Effector memory CD4-positive, alpha-beta T cell (primary cell): Measurements from ENCODE around the gene LOX.
"Not testable (repeated sequence)": the region's sequence is repeated elsewhere in the genome, so short reads cannot be mapped to it uniquely, and the experiment has no call there.

Source experiments
- DNase-seq, 3 donors: peaks; one replicate each; pipeline ENCODE4 v3.0.0-alpha.2; 2020
- H3K27ac ChIP-seq: 2 replicates; pipeline ENCODE4 v1.7.0; 2013; ENCODE audit warnings: mild to moderate bottlenecking, low read length, moderate library complexity; ENCODE audit not compliant: insufficient read depth, poor library complexity, severe bottlenecking
- H3K27me3 ChIP-seq: replicated peaks from 2 replicates; pipeline ENCODE4 v1.7.0; 2013; ENCODE audit warnings: mild to moderate bottlenecking, low read length; ENCODE audit not compliant: insufficient read depth, control insufficient read depth, poor library complexity, severe bottlenecking
- H3K36me3 ChIP-seq: 2 replicates; pipeline ENCODE4 v1.7.0; 2013; ENCODE audit warnings: mild to moderate bottlenecking, low read length, moderate library complexity; ENCODE audit not compliant: control insufficient read depth, insufficient read depth
- H3K4me1 ChIP-seq: 2 replicates; pipeline ENCODE4 v1.7.0; 2013; ENCODE audit warnings: low read length, mild to moderate bottlenecking; ENCODE audit not compliant: control insufficient read depth, insufficient read depth, poor library complexity, severe bottlenecking
- H3K4me3 ChIP-seq: 2 replicates; pipeline ENCODE4 v1.7.0; 2013; ENCODE audit warnings: low read length, low read depth, mild to moderate bottlenecking; ENCODE audit not compliant: insufficient read depth, poor library complexity, severe bottlenecking
- H3K9me3 ChIP-seq: 2 replicates; pipeline ENCODE4 v1.7.0; 2013; ENCODE audit warnings: mild to moderate bottlenecking, low read length, moderate library complexity; ENCODE audit not compliant: control insufficient read depth

LOX gene

DNA sequence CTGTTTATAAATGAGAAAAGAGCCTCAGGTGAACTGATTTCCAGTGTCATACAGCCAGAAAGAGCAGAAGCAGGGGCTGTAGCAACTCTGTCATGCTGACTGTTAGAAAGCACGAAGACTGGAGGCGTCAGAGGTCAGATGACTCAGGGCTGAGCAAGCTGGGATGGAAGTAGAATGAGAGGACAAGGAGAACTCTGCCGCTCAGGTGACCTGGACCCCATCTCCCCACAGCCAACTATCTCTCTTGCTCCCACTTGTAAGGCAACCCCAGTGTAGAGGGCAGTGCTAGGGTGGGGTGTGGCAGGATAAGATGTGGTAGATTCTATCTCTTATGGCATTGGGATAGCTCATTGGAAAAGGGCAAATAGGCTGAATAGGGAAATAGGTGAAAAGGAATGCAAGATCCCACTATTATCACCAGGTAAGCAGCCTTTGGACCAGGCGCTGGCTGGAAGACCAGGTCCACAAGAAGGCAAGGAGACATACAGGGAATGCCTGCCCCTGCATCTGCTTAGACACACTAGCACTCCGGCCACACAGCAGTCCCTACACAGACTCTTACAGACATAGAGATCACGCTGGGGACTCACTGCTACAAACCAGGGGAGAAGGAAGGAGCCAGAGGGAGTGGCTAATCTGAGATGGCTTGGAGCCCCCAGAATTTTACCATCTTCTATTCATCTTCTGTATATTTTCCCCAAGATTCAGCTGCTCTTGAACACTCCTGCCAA lies 21.2 kb upstream of the LOX start:
- DNase-seq = no peak
- Histone ChIP-seq H3K4me1 (no peaks in the 10 kb centered on the region), H3K27me3 (no peaks in the 10 kb centered on the region), H3K4me3 (no peak overlapping the region), H3K9me3 (no peaks in the 10 kb centered on the region), H3K36me3 (no peaks in the 10 kb centered on the region), H3K27ac (no peak overlapping the region)

DNA sequence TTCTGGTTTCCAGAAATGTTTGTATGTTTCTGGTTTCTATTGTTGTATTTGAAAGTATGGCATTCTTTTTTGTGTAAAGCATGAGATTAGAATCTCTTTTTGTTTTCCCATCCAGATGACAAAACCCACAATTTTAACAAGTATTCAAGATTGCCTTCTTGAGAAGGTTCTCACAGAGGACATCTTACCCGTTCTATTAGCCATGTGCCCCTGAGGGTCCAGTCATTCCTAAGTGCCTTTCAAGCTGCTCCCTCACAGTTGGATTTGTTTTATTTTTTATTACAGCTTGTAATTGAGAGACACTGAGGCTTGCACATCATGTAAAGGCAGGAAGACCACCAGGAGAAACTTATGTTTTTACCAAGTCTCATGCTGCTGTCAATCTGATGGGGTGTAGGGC lies 19.3 kb upstream of the LOX start:
- Histone ChIP-seq H3K36me3 (no peaks in the 10 kb centered on the region), H3K4me3 (no peak overlapping the region), H3K4me1 (no peaks in the 10 kb centered on the region), H3K27me3 (no peaks in the 10 kb centered on the region), H3K27ac (no peak overlapping the region), H3K9me3 (no peaks in the 10 kb centered on the region)
- no peak for DNase-seq

DNA sequence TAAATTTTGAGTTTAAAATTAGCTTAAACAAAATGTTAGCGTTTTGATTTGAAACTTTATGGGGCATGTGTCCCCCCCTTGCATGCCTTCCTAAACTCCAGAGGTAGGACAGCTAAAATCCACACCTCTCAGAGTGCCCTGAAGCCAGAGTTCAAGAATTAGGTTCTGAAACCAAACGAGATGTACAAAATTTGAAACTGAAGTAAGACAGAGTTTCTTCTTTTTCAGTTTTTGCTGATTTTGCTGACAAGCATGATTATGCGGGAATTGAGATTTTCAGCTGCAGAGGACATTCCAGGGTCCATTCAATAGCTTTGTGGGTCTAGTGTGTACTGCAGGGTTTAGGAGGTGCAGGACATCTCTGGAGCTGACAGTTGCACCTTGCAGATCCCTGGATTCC lies 17.1 kb upstream of the LOX start:
- no peak for DNase-seq
- Histone ChIP-seq H3K4me3 (no peak overlapping the region), H3K27me3 (no peaks in the 10 kb centered on the region), H3K27ac (no peak overlapping the region), H3K4me1 (no peaks in the 10 kb centered on the region), H3K36me3 (no peaks in the 10 kb centered on the region), H3K9me3 (no peaks in the 10 kb centered on the region)

DNA sequence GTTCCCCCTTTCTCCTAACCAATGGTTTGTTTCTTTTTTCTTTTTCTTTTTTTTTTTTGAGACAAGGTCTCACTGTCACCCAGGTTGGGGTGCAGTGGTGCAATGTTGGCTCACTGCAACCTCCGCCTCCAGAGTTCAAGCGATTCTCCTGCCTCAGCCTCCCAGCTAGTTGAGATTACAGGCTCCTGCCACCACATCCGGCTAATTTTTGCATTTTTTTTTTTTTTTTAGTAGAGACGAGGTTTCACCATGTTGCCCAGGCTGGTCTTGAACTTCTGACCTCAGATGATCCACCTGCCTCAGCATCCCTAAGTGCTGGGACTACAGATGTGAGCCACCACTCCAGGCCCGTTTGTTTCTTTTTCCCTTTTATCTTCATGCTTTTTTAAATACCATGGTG lies 16.2 kb upstream of the LOX start:
- not testable (repeated sequence) for H3K4me3 ChIP-seq, H3K27ac ChIP-seq, H3K4me1 ChIP-seq, H3K36me3 ChIP-seq, H3K27me3 ChIP-seq, H3K9me3 ChIP-seq, DNase-seq

DNA sequence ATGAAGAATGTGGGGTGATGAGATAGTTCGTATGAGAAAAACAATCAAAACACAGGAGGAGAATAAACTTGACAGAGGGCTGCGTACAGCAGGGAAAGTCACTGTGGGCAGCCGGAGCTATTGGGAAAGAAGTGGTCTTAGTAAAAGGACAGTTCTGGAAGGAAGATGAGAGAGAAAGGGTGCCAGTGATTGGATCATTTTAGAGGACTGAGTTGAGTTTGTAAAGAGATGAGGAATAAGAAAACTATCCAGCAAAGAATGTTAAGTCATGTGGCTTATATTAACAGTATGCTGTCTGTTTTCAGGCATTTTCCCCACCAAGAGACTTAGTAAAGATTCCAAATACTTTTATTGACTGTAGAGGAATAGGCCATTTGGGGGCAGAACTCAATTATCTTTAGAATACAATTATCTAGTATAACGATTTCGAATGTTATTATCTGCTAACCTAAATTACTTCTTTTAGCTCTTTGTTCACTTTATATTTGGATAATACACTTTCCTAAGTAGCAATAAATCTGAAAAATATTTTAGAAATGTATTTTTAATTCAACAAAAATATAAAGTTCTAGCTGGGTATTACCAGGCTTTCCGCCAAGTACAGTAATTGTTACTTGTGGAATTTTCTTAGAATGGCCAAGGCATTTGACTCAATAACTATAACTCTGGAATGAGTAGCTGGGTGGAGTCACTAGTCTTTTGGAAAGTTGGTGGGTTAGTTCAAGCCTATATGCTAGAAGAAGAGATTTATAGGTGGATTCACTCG lies 15.5 kb upstream of the LOX start:
- no peaks in the 10 kb centered on the region for H3K36me3 ChIP-seq
- no peaks in the 10 kb centered on the region for H3K4me1 ChIP-seq
- H3K27ac ChIP-seq = no peak overlapping the region
- no peak for DNase-seq
- H3K27me3 ChIP-seq = no peaks in the 10 kb centered on the region
- H3K4me3 ChIP-seq = no peak overlapping the region
- H3K9me3 ChIP-seq = no peaks in the 10 kb centered on the region

DNA sequence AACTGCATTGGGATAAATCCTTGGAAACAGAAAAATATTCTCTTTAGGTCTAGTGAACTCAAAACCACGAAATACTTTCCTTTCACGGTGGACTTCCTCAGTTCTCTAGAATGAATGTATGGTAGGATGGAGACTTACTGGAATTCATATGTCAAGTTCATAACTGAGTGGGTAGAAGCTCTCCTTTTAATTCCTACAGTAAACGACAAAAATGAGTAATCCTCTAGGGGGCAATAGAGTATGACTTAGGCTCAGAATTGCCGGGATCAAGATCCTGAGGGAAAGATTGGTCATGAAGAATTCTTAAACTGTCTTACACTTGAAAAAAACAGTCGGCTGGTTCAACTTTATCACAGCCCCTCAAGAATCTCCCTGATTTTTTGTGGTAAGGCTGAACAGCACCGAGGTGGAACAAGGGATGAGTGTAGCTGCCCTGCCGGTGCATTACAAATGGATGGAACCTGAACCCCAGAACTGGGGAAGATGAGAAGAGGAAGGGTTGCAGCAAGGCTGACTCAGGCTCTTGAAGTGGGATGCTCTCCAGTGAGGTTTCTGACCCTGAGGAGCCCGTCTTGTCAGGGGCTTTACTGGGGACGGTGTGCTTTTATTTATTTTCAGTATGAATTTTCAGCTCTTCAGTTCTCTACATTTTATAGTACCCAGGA lies 14.0 kb upstream of the LOX start:
- no peak for DNase-seq
- H3K27ac ChIP-seq = no peak overlapping the region
- no peak overlapping the region for H3K4me3 ChIP-seq

DNA sequence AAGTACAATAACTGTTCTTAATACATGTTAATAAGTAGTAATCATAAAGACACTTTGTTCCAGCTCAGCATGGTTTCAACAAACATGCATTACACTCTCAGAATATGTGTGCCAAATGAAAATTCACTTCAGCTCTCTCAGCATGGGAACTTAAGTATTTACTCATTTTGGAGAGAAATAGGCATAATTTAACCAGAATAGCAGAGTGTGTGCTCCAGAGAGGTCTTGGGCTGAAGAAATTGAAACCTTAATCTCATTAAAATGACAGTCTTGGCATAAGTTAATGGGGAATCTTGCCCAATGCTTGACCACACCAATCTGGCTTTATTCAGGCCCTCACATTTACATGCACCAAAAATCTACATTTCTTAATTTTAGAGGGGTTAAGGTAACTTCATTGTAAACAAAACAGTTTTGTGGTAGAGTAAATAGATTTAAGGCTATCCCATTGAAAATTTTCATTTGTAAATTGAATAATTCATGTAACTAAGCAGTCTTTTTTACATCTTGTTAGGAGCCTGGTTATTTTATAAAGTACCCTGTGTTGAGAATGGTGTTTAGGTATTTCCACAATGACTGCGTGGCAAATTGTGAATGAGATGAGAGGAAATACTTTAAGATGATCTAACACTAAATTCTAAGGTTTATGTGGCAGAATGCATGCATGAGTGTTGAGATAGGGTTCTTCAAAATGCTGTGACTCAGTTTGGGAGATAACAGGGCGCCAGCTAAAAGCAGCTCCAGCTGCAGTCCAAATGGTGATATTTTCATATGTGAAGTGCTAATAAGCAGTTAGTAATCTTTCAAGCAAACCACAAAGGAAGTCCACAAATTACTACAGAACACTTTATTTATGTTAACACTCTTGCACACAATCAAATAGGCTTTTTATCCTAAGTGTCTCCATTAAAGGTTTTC lies 11.3 kb upstream of the LOX start:
- Histone ChIP-seq H3K4me3 (no peak overlapping the region), H3K36me3 (no peaks in the 10 kb centered on the region), H3K4me1 (no peaks in the 10 kb centered on the region), H3K9me3 (no peaks in the 10 kb centered on the region), H3K27me3 (no peaks in the 10 kb centered on the region), H3K27ac (no peak overlapping the region)
- no peak for DNase-seq

More for the DNA sequence above, 14.0 kb upstream of the LOX start:
- no peaks in the 10 kb centered on the region for H3K9me3 ChIP-seq
- no peaks in the 10 kb centered on the region for H3K36me3 ChIP-seq
- H3K4me1 ChIP-seq = no peaks in the 10 kb centered on the region
- H3K27me3 ChIP-seq = no peaks in the 10 kb centered on the region

DNA sequence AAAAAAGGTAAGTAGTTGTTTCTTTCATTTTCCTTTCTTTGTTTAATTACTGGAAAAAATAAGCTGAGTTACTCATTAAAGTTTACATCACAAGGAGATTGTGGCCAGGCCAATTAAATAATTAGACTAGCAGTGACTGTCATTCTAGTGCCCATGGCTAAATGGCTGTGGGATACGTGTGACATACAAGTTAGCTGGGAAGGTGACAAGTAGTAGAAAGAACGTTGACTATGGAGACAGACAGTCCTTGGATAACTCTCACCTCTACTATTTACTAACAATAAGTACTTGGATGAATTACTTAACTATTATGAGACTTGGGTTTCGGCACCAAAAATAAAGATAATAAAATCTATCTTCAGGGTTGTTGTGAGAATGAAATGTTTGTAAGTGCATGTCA lies 7.0 kb upstream of the LOX start:
- no peak overlapping the region for H3K4me3 ChIP-seq
- H3K27ac ChIP-seq = no peak overlapping the region
- H3K36me3 ChIP-seq = no peaks in the 10 kb centered on the region
- H3K27me3 ChIP-seq = no peaks in the 10 kb centered on the region
- DNase-seq = no peak
- H3K9me3 ChIP-seq = no peaks in the 10 kb centered on the region
- H3K4me1 ChIP-seq = no peaks in the 10 kb centered on the region

DNA sequence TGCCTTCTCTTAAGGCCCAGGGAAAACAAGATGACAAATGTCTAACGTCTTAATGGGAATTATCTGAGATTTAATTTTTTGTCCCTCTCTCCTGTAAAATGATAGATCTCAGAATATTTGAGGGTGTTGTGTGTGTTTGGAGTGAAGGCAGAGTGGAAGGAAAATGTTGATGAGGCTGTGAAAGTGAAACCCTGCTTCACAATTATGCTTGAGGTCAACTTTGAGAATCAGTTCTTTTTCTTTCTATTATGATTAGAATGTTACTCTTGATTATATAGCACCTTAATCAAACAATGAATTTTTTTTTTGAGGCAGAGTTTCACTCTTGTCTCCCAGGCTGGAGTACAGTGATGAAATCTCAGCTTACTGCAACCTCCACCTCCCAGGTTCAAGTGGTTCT lies 5.5 kb upstream of the LOX start:
- Histone ChIP-seq H3K4me1 (no peaks in the 10 kb centered on the region), H3K4me3 (no peak overlapping the region), H3K36me3 (no peaks in the 10 kb centered on the region), H3K9me3 (no peaks in the 10 kb centered on the region), H3K27ac (no peak overlapping the region), H3K27me3 (no peaks in the 10 kb centered on the region)
- no peak for DNase-seq
